Natural killer cell (primary cell): Measurements from ENCODE around the gene MACROD2. TPM values are rescaled to one million over a fixed set of nuclear protein-coding genes. Genes with fewer than 3 reads are reported as not detected.

Experiments used
- ATAC-seq, 3 donors: fragments of 150-1000 bp in 2 of 3; fragments of 200-7000 bp in 1 of 3; cut with Tn5 transposase; 1 replicate in 1 of 3; 2 replicates in 2 of 3; pipeline ENCODE4 v1.10.0; 2021; ENCODE audit warnings: mild to moderate bottlenecking in 2 of 3, moderate library complexity in 2 of 3
- DNase-seq, 2 donors: peaks; one replicate each; pipeline versions ENCODE4 v3.0.0 to v3.0.0-alpha.2; 2013 to 2021; ENCODE audit warnings: mixed read lengths in 1 of 2
- H3K27ac ChIP-seq: one replicate; pipeline ENCODE4 v1.5.1; 2013; ENCODE audit warnings: mild to moderate bottlenecking, low read length
- H3K27me3 ChIP-seq: one replicate; pipeline ENCODE4 v1.6.1; 2013; ENCODE audit warnings: low read length; ENCODE audit not compliant: control insufficient read depth, insufficient read depth
- H3K36me3 ChIP-seq: one replicate; pipeline ENCODE4 v1.6.1; 2013; ENCODE audit warnings: low read length; ENCODE audit not compliant: control insufficient read depth, insufficient read depth
- H3K4me1 ChIP-seq: one replicate; pipeline ENCODE4 v1.6.1; 2013; ENCODE audit warnings: low read length; ENCODE audit not compliant: control insufficient read depth, insufficient read depth
- H3K4me3 ChIP-seq: one replicate; pipeline ENCODE4 v1.5.1; 2013; ENCODE audit warnings: low read length
- H3K9me3 ChIP-seq: one replicate; pipeline ENCODE4 v1.6.1; 2013; ENCODE audit warnings: low read length; ENCODE audit not compliant: control insufficient read depth, insufficient read depth
- H3K27ac Mint-ChIP-seq, 2 donors: one replicate each; pipeline ENCODE4 v1.8.0; 2022; ENCODE audit warnings: mild to moderate bottlenecking in 2 of 2, mixed read lengths in 2 of 2, moderate library complexity in 1 of 2
- H3K27me3 Mint-ChIP-seq, 2 donors: one replicate each; pipeline ENCODE4 v1.8.0; 2022; ENCODE audit warnings: low read depth in 2 of 2, mixed read lengths in 2 of 2
- H3K36me3 Mint-ChIP-seq: one replicate; pipeline ENCODE4 v1.8.0; 2022; ENCODE audit warnings: mixed read lengths
- H3K4me1 Mint-ChIP-seq, 2 donors: one replicate each; pipeline ENCODE4 v1.8.0; 2022; ENCODE audit warnings: mixed read lengths in 2 of 2
- H3K4me3 Mint-ChIP-seq: one replicate; pipeline ENCODE4 v1.8.0; 2022; ENCODE audit warnings: mild to moderate bottlenecking, moderate library complexity, mixed read lengths
- H3K9me3 Mint-ChIP-seq, 2 donors: one replicate each; pipeline ENCODE4 v1.8.0; 2022; ENCODE audit warnings: mixed read lengths in 2 of 2
- WGBS: methylation state at CpG from one replicate; pipeline ENCODE4 v1.1.7; 2013; ENCODE audit warnings: missing lambda C conversion rate; ENCODE audit not compliant: insufficient coverage; 5-methylcytosine and 5-hydroxymethylcytosine counted together
- intact Hi-C: fragments of 100-400 bp; cut with micrococcal nuclease; formaldehyde crosslinking; loops from one replicate; pipeline ENCODE4 v1.14.2; 2022
- total RNA-seq, 4 donors: library from RNA; stranded (reverse); fragments of 120-200 nt in 1 of 4; gene quantifications; one replicate each; pipeline versions ENCODE4 v1.2.3 to v1.2.4, GENCODE V29; 2013 to 2022
- TF ChIP-seq, protein P1 (sequence below): fragments of 200-600 bp; IDR thresholded peaks from one replicate; pipeline ENCODE4 v1.8.0; 2022; ENCODE audit warnings: antibody characterized with exemption

Gene MACROD2
- total RNA-seq, 3 donors from 2014 or later (not counting 1 experiment from before 2014, with no cell fraction given): 0.19 to 0.88 TPM; not detected in 1

DNA sequence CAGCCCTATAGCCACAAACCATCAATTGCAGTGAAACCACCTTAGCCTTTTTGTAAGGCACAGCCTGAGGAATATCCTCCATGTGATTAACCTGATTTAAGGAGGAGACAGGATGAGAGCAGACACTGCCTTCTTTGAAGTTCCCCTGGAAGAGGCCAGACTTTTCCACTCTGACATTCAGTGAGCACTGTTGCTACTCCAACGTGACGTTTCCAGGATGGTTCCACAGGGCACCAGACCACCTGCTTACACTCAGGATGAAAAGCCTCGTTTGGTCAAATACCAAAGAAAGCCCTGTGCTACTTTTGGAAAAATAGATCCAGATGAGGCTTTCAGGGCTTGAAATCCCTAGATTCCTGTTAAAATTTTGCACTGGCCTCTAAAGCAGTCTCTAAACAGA, 1444.2 kb downstream of the MACROD2 start:
- WGBS: 50% methylated on average over 3 of the region's 3 CpGs
- Mint-ChIP-seq H3K4me1 (no peaks in the 10 kb centered on the region), H3K9me3 (peaks cover 2 to 8% of the 10 kb centered on the region in 2 donors), H3K27me3 (no peaks in the 10 kb centered on the region), H3K27ac (no peak overlapping the region), H3K4me3 (no peak overlapping the region), H3K36me3 (no peaks in the 10 kb centered on the region)
- no peaks in the 10 kb centered on the region for H3K4me1 ChIP-seq
- no peak for DNase-seq
- intact Hi-C loops: no loop called here
- ATAC-seq: no peak
- no peaks in the 10 kb centered on the region for H3K27me3 ChIP-seq
- no peak overlapping the region for H3K27ac ChIP-seq
- no peaks in the 10 kb centered on the region for H3K36me3 ChIP-seq
- no peaks in the 10 kb centered on the region for H3K9me3 ChIP-seq
- H3K4me3 ChIP-seq: no peak overlapping the region
- TF ChIP-seq, protein P1, sequence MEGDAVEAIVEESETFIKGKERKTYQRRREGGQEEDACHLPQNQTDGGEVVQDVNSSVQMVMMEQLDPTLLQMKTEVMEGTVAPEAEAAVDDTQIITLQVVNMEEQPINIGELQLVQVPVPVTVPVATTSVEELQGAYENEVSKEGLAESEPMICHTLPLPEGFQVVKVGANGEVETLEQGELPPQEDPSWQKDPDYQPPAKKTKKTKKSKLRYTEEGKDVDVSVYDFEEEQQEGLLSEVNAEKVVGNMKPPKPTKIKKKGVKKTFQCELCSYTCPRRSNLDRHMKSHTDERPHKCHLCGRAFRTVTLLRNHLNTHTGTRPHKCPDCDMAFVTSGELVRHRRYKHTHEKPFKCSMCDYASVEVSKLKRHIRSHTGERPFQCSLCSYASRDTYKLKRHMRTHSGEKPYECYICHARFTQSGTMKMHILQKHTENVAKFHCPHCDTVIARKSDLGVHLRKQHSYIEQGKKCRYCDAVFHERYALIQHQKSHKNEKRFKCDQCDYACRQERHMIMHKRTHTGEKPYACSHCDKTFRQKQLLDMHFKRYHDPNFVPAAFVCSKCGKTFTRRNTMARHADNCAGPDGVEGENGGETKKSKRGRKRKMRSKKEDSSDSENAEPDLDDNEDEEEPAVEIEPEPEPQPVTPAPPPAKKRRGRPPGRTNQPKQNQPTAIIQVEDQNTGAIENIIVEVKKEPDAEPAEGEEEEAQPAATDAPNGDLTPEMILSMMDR: no peak

DNA sequence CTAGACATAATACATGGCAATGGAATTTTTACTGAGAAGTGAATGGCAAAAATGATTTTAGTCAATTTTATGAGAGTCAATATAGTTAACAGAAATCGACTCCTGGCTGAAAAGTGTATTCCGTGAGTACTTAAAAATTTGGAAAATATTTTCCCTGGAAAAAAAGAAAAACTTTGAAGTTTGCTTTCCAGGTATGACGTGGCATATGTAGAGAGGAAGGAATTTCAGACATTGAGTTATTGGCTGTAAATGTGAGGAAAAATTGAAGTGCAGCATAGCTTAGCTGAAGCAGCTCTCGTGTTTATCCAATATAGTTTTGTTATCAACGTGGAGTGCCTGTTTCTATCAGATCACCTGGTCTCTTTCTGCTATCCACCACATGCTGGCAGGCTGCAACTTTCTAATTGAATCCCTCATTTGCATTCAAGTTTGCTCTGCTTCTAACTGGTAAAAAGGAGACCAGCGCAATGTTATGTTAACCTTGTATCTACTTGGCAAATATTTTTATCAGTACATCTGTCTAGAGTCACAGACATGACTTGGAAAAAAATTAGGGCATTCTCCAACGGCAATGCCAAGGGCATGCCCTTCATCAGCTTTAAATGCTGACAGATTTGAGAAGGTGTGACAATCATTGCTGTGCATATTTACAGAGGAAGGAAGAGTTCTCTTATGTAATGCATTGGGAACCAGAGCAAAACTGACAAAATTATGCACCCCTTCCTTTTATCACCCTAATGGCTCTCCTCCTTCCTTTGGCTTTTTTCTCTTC, 1444.9 kb downstream of the MACROD2 start:
- H3K4me1 Mint-ChIP-seq: no peaks in the 10 kb centered on the region
- DNase-seq (no peak), ATAC-seq (no peak)
- no peak overlapping the region for H3K4me3 Mint-ChIP-seq
- H3K4me1 ChIP-seq: no peaks in the 10 kb centered on the region
- no peaks in the 10 kb centered on the region for H3K27me3 Mint-ChIP-seq
- no peak overlapping the region for H3K4me3 ChIP-seq
- peaks cover 2 to 8% of the 10 kb centered on the region in 2 donors for H3K9me3 Mint-ChIP-seq
- WGBS: 64% methylated on average over 7 of the region's 7 CpGs
- intact Hi-C loops: no loop called here
- H3K36me3 ChIP-seq: no peaks in the 10 kb centered on the region
- no peak overlapping the region for H3K27ac Mint-ChIP-seq
- no peaks in the 10 kb centered on the region for H3K36me3 Mint-ChIP-seq
- H3K27me3 ChIP-seq: no peaks in the 10 kb centered on the region
- TF ChIP-seq, protein P1: no peak
- no peaks in the 10 kb centered on the region for H3K9me3 ChIP-seq
- no peak overlapping the region for H3K27ac ChIP-seq

DNA sequence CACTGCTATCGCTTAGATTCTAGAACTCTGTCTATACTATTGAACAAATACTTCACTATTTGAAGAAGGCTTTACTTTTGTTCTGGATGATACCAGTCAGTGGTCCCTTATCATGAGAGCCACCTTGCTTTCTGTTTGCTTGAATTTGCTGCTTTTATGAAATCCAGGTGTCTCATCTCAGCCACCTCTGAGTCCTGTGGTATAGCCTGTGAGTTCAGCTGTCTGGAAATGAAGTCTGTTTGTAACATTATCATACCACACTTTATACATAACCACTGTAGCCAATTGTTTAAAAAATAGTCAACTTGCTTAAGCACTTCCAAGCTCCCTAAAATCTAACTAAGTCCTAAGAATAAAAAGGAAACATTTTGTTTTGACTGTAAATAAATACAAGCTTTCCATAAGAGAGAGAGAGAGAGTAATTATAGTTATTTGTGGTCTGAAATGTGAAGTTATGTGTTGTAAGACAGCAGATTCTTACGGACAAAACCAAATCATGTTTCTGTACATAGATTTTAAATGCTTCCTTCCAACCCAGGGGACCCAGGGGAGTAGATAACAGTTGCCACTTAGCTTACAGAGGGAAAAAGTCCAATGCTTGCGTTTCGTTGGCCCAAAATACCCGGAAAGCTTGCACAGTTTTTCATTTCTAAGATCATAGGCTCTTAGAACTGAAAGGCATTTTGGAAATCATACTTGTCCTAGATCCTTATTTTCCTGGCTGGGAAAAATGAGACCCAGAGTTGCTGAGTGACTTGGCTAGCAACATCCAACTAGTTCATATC, 1449.9 kb downstream of the MACROD2 start:
- Histone ChIP-seq H3K4me3 (no peak overlapping the region), H3K9me3 (no peaks in the 10 kb centered on the region), H3K27me3 (no peaks in the 10 kb centered on the region), H3K4me1 (no peaks in the 10 kb centered on the region), H3K27ac (no peak overlapping the region), H3K36me3 (no peaks in the 10 kb centered on the region)
- peaks cover 2 to 8% of the 10 kb centered on the region in 2 donors for H3K9me3 Mint-ChIP-seq
- DNase-seq (no peak), ATAC-seq (no peak)
- TF ChIP-seq, protein P1: no peak
- no peaks in the 10 kb centered on the region for H3K36me3 Mint-ChIP-seq
- H3K4me1 Mint-ChIP-seq: no peaks in the 10 kb centered on the region
- whole genome bisulfite sequencing: 82% methylated on average over 5 of the region's 5 CpGs
- H3K27ac Mint-ChIP-seq: no peak overlapping the region
- intact Hi-C loops: no loop called here
- no peaks in the 10 kb centered on the region for H3K27me3 Mint-ChIP-seq
- H3K4me3 Mint-ChIP-seq: no peak overlapping the region
